Uterus (tissue), 2 donors: Measurements from ENCODE around the gene SCFD2.

Source experiments
- CTCF ChIP-seq, 4 experiments: fragments of 200-600 bp in 2 of 4; fragments of 450-650 bp in 2 of 4; sonication (generic) in 2 of 4; IDR thresholded peaks; one replicate each; pipeline ENCODE4 v1.5.1; 2016 to 2019; ENCODE audit warnings: antibody characterized with exemption in 4 of 4, mild to moderate bottlenecking in 2 of 4, moderate library complexity in 1 of 4
- POLR2A ChIP-seq, 2 donors: fragments of 450-650 bp; IDR thresholded peaks; one replicate each; pipeline ENCODE4 v1.6.1; 2016; ENCODE audit warnings: antibody characterized with exemption in 2 of 2, mild to moderate bottlenecking in 1 of 2, moderate library complexity in 1 of 2

- TF ChIP-seq CTCF (IDR thresholded peaks at IDR 0.05) (no peak), POLR2A (IDR thresholded peaks at IDR 0.05) (no peak)
Measured at GRCh38 chr4:53066155-53066554, 299.7 kb downstream of the SCFD2 start.
